Neutrophil (primary cell): Measurements from ENCODE around the gene INTS6.

ENCODE experiments used
- H3K27ac ChIP-seq: fragments of 200-600 bp; sonication (generic); 2 replicates; pipeline ENCODE4 v1.5.1; 2016; ENCODE audit warnings: mild to moderate bottlenecking, moderate library complexity
- H3K27me3 ChIP-seq: fragments of 200-600 bp; sonication (generic); 2 replicates; pipeline ENCODE4 v1.6.0; 2016; ENCODE audit warnings: mild to moderate bottlenecking
- H3K36me3 ChIP-seq: fragments of 200-600 bp; sonication (generic); 2 replicates; pipeline ENCODE4 v1.5.1; 2017
- H3K4me1 ChIP-seq, 2 experiments: fragments of 200-600 bp in 1 of 2; sonication (generic) in 1 of 2; 1 replicate in 1 of 2; 2 replicates in 1 of 2; pipeline versions ENCODE4 v1.5.1 to v1.6.1; 2013 to 2016; ENCODE audit warnings: low read depth in 1 of 2, low read length in 1 of 2, mild to moderate bottlenecking in 1 of 2, moderate library complexity in 1 of 2; ENCODE audit not compliant: control insufficient read depth in 1 of 2, insufficient read depth in 1 of 2
- H3K4me3 ChIP-seq, 2 experiments: fragments of 200-600 bp in 1 of 2; sonication (generic) in 1 of 2; 1 replicate in 1 of 2; 2 replicates in 1 of 2; pipeline ENCODE4 v1.5.1; 2013 to 2016; ENCODE audit warnings: low read depth in 1 of 2, low read length in 1 of 2, mild to moderate bottlenecking in 1 of 2, moderate library complexity in 1 of 2
- H3K9me3 ChIP-seq: fragments of 200-600 bp; sonication (generic); 2 replicates; pipeline ENCODE4 v1.5.1; 2016
- CTCF ChIP-seq: fragments of 200-600 bp; sonication (generic); IDR thresholded peaks from 2 replicates; pipeline ENCODE4 v1.5.1; 2016; ENCODE audit warnings: antibody characterized with exemption

Gene INTS6

GRCh38 chr13:51318876-51319275 lies 134.0 kb downstream of the INTS6 start:
- H3K27ac ChIP-seq: no peak overlapping the region
- H3K4me3 ChIP-seq: no peak overlapping the region
- no peaks in the 10 kb centered on the region for H3K4me1 ChIP-seq
- no peak for TF ChIP-seq CTCF
- no peaks in the 10 kb centered on the region for H3K36me3 ChIP-seq
- H3K9me3 ChIP-seq: no peaks in the 10 kb centered on the region
- no peaks in the 10 kb centered on the region for H3K27me3 ChIP-seq

- no peaks in the 10 kb centered on the region for H3K4me1 ChIP-seq
- no peak overlapping the region for H3K4me3 ChIP-seq
- no peaks in the 10 kb centered on the region for H3K9me3 ChIP-seq
- no peaks in the 10 kb centered on the region for H3K36me3 ChIP-seq
- no peak for TF ChIP-seq CTCF
- no peaks in the 10 kb centered on the region for H3K27me3 ChIP-seq
- H3K27ac ChIP-seq: no peak overlapping the region
Observed at GRCh38 chr13:51318015-51318414, 134.8 kb downstream of the INTS6 start.

- Histone ChIP-seq H3K27me3 (no peaks in the 10 kb centered on the region), H3K4me1 (no peaks in the 10 kb centered on the region), H3K4me3 (no peak overlapping the region), H3K9me3 (no peaks in the 10 kb centered on the region), H3K36me3 (no peaks in the 10 kb centered on the region), H3K27ac (no peak overlapping the region)
- TF ChIP-seq CTCF: no peak
Observed at GRCh38 chr13:51317262-51317661, 135.6 kb downstream of the INTS6 start.

- no peak overlapping the region for H3K4me3 ChIP-seq
- TF ChIP-seq CTCF: no peak
- H3K4me1 ChIP-seq: no peaks in the 10 kb centered on the region
- no peak overlapping the region for H3K27ac ChIP-seq
- H3K36me3 ChIP-seq: no peaks in the 10 kb centered on the region
- H3K9me3 ChIP-seq: no peaks in the 10 kb centered on the region
- H3K27me3 ChIP-seq: no peaks in the 10 kb centered on the region
Observed at GRCh38 chr13:51313619-51314018, 139.2 kb downstream of the INTS6 start.

- Histone ChIP-seq H3K4me3 (no peak overlapping the region), H3K9me3 (no peaks in the 10 kb centered on the region), H3K27me3 (no peaks in the 10 kb centered on the region), H3K27ac (no peak overlapping the region), H3K36me3 (no peaks in the 10 kb centered on the region), H3K4me1 (no peaks in the 10 kb centered on the region)
- TF ChIP-seq CTCF: no peak
Observed at GRCh38 chr13:51311957-51312520, 140.8 kb downstream of the INTS6 start.
